Loucy (cell line): ENCODE data around the gene PHGDH.

Experiments
- EZH2phosphoT487 ChIP-seq: fragments of 200-600 bp; IDR thresholded peaks from 2 replicates; pipeline ENCODE4 v1.6.1; 2018; ENCODE audit warnings: antibody characterized with exemption, mild to moderate bottlenecking, moderate library complexity, borderline replicate concordance
- TF ChIP-seq, protein P1 (sequence below): fragments of 200-600 bp; sonication (generic); conservative IDR thresholded peaks from 2 replicates; pipeline ENCODE4 v1.5.1; 2014; ENCODE audit warnings: mild to moderate bottlenecking, antibody characterized with exemption, low read length

DNA sequence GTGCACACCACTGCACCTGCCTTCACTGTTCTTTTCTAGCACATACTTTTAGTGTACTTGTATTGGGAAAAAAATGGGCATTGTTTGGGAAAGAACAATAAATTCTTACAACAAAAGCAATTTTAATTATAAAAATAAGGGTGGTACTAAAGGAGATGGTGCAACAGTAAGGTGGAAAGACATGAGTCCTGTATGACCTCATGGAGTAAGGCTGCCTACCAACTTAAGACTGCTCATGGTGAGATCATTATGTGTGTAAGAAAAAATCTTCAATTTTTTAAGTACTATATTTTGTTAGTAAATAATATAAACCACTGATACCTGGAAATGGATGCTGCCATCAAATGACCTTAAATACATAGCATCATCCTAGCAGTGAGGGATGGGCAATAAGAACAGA is 29.6 kb upstream of the PHGDH start:
- TF ChIP-seq, protein P1, sequence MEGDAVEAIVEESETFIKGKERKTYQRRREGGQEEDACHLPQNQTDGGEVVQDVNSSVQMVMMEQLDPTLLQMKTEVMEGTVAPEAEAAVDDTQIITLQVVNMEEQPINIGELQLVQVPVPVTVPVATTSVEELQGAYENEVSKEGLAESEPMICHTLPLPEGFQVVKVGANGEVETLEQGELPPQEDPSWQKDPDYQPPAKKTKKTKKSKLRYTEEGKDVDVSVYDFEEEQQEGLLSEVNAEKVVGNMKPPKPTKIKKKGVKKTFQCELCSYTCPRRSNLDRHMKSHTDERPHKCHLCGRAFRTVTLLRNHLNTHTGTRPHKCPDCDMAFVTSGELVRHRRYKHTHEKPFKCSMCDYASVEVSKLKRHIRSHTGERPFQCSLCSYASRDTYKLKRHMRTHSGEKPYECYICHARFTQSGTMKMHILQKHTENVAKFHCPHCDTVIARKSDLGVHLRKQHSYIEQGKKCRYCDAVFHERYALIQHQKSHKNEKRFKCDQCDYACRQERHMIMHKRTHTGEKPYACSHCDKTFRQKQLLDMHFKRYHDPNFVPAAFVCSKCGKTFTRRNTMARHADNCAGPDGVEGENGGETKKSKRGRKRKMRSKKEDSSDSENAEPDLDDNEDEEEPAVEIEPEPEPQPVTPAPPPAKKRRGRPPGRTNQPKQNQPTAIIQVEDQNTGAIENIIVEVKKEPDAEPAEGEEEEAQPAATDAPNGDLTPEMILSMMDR, result no peak
- no peak for TF ChIP-seq EZH2phosphoT487
